Ectodermal cell (in vitro differentiated cells): Measurements from ENCODE around the gene OSER1.

ENCODE experiments used
- H3K27ac ChIP-seq: 2 replicates; pipeline ENCODE4 v1.7.0; 2013; ENCODE audit warnings: mild to moderate bottlenecking, low read depth, low read length; ENCODE audit not compliant: insufficient read depth, poor library complexity, severe bottlenecking
- H3K27me3 ChIP-seq: 2 replicates; pipeline ENCODE4 v1.7.0; 2013; ENCODE audit warnings: mild to moderate bottlenecking, low read length; ENCODE audit not compliant: insufficient read depth, control insufficient read depth, poor library complexity, severe bottlenecking
- H3K36me3 ChIP-seq: one replicate; pipeline ENCODE4 v1.7.0; 2013; ENCODE audit warnings: low read length; ENCODE audit not compliant: control insufficient read depth, insufficient read depth
- H3K4me1 ChIP-seq: one replicate; pipeline ENCODE4 v1.7.0; 2013; ENCODE audit warnings: low read length; ENCODE audit not compliant: control insufficient read depth, insufficient read depth
- H3K4me3 ChIP-seq: 2 replicates; pipeline ENCODE4 v1.7.0; 2013; ENCODE audit warnings: low read depth, low read length, control low read depth; ENCODE audit not compliant: insufficient read depth
- H3K9me3 ChIP-seq: 2 replicates; pipeline ENCODE4 v1.7.0; 2013; ENCODE audit warnings: mild to moderate bottlenecking, low read length, moderate library complexity; ENCODE audit not compliant: control insufficient read depth
- WGBS, 2 experiments: methylation state at CpG; one replicate each; pipeline ENCODE4 v1.1.7; 2013; ENCODE audit warnings: missing lambda C conversion rate in 2 of 2; 5-methylcytosine and 5-hydroxymethylcytosine counted together

The OSER1 gene

GRCh38 chr20:44224637-44225036, 14.1 kb upstream of the OSER1 start:
- Histone ChIP-seq H3K27me3 (no peaks in the 10 kb centered on the region), H3K4me3 (no peak overlapping the region), H3K9me3 (no peaks in the 10 kb centered on the region), H3K4me1 (no peaks in the 10 kb centered on the region), H3K36me3 (no peaks in the 10 kb centered on the region), H3K27ac (no peak overlapping the region)
- WGBS, 2 experiments: 92 to 97% methylated on average over 5 of the region's 5 CpGs

- Histone ChIP-seq H3K4me3 (no peak overlapping the region), H3K4me1 (no peaks in the 10 kb centered on the region), H3K27ac (no peak overlapping the region), H3K9me3 (no peaks in the 10 kb centered on the region), H3K36me3 (no peaks in the 10 kb centered on the region), H3K27me3 (no peaks in the 10 kb centered on the region)
- 94% methylated on average over 5 of the region's 5 CpGs for WGBS, 2 experiments
These were observed 13.2 kb upstream of the OSER1 start for GRCh38 chr20:44223721-44224120.

DNA sequence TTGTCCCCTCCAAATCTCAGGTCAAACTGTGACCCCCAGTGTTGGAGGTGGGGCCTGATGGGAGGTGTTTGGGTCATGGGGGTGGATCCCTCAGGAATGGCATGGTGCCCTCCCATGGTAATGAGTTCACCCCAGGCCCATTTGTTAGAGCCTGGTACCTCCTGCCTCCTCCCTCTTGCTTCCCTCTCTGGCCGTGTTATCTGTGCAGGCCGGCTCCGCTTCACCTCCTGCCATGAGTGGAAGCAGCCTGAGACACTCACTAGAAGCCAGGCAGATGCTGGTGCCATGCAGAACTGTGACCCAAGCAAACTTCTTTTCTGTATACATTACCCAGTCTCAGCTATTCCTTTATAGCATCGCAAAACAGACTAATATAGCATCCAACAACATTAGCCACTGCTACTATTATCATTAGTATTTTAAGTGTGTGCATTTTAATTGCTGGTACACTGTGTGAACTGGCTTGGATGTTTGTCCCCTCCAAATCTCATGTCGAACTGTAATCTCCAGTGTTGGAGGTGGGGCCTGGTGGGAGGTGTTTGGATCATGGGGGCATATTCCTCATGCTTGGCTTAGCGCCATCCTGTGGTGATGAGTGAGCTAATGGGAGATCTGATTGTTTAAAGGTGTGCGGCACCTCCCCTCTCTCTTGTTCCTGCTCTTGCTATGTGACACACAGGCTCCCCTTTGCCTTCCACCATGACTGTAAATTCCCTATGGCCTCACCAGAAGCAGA, 12.2 kb upstream of the OSER1 start:
- no peaks in the 10 kb centered on the region for H3K4me1 ChIP-seq

GRCh38 chr20:44222027-44222426, 11.5 kb upstream of the OSER1 start:
- 89 to 95% methylated on average over 5 of the region's 5 CpGs for WGBS, 2 experiments
- no peak overlapping the region for H3K27ac ChIP-seq
- no peaks in the 10 kb centered on the region for H3K27me3 ChIP-seq
- no peaks in the 10 kb centered on the region for H3K4me1 ChIP-seq
- no peak overlapping the region for H3K4me3 ChIP-seq
- no peaks in the 10 kb centered on the region for H3K9me3 ChIP-seq
- H3K36me3 ChIP-seq: no peaks in the 10 kb centered on the region

More for the DNA sequence above, 12.2 kb upstream of the OSER1 start:
- no peaks in the 10 kb centered on the region for H3K27me3 ChIP-seq
- no peak overlapping the region for H3K27ac ChIP-seq
- WGBS, 2 experiments: 73% methylated on average over 7 of the region's 7 CpGs
- H3K36me3 ChIP-seq: no peaks in the 10 kb centered on the region
- no peaks in the 10 kb centered on the region for H3K9me3 ChIP-seq
- H3K4me3 ChIP-seq: no peak overlapping the region

GRCh38 chr20:44221368-44221954, 10.9 kb upstream of the OSER1 start:
- Histone ChIP-seq H3K4me3 (no peak overlapping the region), H3K9me3 (no peaks in the 10 kb centered on the region), H3K27me3 (no peaks in the 10 kb centered on the region), H3K4me1 (no peaks in the 10 kb centered on the region), H3K27ac (no peak overlapping the region), H3K36me3 (no peaks in the 10 kb centered on the region)
- 90 to 96% methylated on average over 3 of the region's 3 CpGs for WGBS, 2 experiments

GRCh38 chr20:44219791-44220190, 9.2 kb upstream of the OSER1 start:
- no peak overlapping the region for H3K27ac ChIP-seq
- no peaks in the 10 kb centered on the region for H3K36me3 ChIP-seq
- no peaks in the 10 kb centered on the region for H3K27me3 ChIP-seq
- H3K4me1 ChIP-seq: no peaks in the 10 kb centered on the region
- H3K9me3 ChIP-seq: no peaks in the 10 kb centered on the region
- no peak overlapping the region for H3K4me3 ChIP-seq
- WGBS, 2 experiments: 67 to 70% methylated on average over 6 of the region's 6 CpGs

GRCh38 chr20:44219170-44219730, 8.7 kb upstream of the OSER1 start:
- Histone ChIP-seq H3K4me1 (no peaks in the 10 kb centered on the region), H3K27me3 (no peaks in the 10 kb centered on the region), H3K4me3 (no peak overlapping the region), H3K27ac (no peak overlapping the region), H3K36me3 (no peaks in the 10 kb centered on the region), H3K9me3 (no peaks in the 10 kb centered on the region)
- WGBS, 2 experiments: 61 to 64% methylated on average over 4 to 5 of the region's 5 CpGs

DNA sequence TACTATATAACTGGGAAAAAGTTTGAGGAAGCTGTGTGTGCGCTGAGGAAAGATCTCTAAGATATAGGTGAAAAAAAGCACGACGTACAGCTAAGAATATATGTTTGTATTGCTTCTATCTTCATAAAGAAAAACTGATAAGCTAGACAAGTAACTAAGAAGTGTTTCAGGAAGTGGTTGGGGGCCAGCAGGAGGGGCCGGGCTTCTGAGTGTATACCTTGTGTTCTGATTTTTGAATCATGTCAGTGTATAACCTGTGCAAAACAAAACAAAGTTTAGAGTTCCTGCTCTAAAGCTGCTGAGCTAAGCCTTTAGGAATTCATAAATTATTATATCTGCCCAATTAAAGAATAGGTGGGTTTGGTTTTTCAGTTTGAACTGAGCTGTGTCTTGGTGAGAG, 7.9 kb upstream of the OSER1 start:
- no peaks in the 10 kb centered on the region for H3K4me1 ChIP-seq
- no peak overlapping the region for H3K27ac ChIP-seq
- no peaks in the 10 kb centered on the region for H3K27me3 ChIP-seq
- no peak overlapping the region for H3K4me3 ChIP-seq
- WGBS, 2 experiments: 92 to 98% methylated on average over 3 to 4 of the region's 4 CpGs
- no peaks in the 10 kb centered on the region for H3K9me3 ChIP-seq
- no peaks in the 10 kb centered on the region for H3K36me3 ChIP-seq

GRCh38 chr20:44217342-44218092, 6.9 kb upstream of the OSER1 start:
- no peak overlapping the region for H3K27ac ChIP-seq
- 63 to 64% methylated on average over 10 of the region's 11 CpGs for WGBS, 2 experiments
- no peaks in the 10 kb centered on the region for H3K9me3 ChIP-seq
- no peaks in the 10 kb centered on the region for H3K36me3 ChIP-seq
- H3K27me3 ChIP-seq: no peaks in the 10 kb centered on the region
- no peak overlapping the region for H3K4me3 ChIP-seq
- H3K4me1 ChIP-seq: no peaks in the 10 kb centered on the region

DNA sequence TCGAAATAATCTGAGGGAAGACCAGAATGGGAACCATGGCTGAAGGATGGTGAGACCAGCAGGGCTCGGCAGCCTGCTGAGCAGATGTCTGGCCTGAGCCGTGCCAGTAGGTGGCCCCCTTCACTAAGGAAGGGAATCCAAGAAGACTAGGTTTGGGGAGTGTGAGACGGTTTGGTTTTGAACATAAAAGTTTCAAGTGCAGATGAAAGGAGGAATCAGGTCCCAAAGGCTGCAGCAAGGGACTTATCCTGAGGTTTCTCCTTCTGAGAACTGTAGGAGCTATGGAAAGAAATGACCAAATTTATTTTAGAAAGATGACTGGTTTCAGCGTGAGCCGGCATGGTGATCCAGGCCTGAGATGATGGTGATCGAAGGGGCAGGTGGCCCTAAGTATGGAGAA, 4.6 kb upstream of the OSER1 start:
- WGBS, 2 experiments: 59 to 62% methylated on average over 7 of the region's 7 CpGs
- Histone ChIP-seq H3K36me3 (no peaks in the 10 kb centered on the region), H3K27me3 (no peaks in the 10 kb centered on the region), H3K9me3 (no peaks in the 10 kb centered on the region), H3K27ac (no peak overlapping the region), H3K4me3 (no peak overlapping the region), H3K4me1 (no peaks in the 10 kb centered on the region)
